NCI-H1436 (cell line): ENCODE measurements around the gene IL17B.

Experiments used
- DNase-seq: peaks from one replicate; lab custom pipeline; 2025; lab: John Stamatoyannopoulos, UW

IL17B gene

DNA sequence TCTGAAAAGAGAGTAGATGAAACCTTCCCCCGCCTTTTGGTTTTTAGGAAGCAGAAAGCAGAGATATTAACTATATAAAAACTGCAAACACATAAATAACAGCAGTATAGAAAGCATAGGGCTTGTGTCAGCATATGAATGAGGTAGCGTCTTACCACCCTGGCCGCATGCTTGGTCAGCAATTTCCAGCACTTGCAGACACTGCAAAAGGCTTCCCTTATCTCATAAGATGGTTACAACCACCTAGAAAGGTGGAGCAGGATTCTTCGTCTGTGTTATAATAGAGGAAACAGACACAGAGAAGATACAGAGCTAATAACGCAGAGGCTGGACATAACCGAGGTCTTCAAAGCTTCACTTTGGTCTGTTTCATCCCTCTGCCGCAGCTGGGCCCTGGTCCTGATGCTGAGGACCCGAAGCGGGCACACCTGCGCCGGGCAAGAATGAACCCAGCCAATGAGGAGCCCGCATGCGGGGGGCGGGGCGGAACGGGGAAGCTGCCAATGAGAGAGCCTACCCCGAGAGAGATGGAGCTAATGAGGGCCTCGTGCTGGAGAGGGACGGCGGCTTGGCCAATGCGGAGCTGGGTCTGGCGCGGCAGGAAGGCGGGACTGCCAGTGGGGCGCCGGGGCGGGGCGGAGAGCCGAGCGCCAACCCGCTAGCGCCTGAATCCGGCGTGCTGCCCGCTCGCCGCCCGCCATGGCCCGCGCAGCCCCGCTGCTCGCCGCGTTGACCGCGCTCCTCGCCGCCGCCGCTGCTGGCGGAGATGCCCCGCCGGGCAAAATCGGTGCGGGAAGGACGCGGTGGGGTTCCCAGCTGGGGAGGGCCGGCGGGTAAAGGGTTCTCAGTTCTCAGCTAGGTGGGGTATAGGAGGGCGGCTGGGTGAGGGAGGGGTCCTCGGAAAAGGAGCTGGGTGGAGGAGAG lies 21.5 kb downstream of the IL17B start, which contains the start of gene PCYOX1L:
Gene PCYOX1L, plus strand, starts transcription at position 677 of the 924 bp plus-strand sequence. Its CDS starts 23 bp downstream, at position 700.
- peak; percentile 95 for DNase-seq

DNA sequence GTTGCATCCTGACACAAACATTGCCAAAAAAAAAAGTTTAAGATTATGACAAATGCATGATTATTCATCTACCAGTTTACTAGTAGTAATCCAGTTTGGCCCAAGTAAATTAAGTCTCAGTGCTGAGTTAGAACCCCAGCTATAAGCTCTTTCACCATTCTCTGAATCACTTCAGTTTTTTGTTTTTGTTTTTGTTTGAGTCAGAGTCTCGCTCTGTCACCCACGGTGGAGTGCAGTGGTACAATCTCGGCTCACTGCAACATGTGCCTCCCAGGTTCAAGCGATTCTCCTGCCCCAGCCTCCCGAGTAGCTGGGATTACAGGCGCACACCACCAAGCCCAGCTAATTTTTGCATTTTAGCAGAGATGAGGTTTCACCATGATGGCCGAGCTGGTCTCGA lies 22.7 kb downstream of the IL17B start:
- no peak for DNase-seq

DNA sequence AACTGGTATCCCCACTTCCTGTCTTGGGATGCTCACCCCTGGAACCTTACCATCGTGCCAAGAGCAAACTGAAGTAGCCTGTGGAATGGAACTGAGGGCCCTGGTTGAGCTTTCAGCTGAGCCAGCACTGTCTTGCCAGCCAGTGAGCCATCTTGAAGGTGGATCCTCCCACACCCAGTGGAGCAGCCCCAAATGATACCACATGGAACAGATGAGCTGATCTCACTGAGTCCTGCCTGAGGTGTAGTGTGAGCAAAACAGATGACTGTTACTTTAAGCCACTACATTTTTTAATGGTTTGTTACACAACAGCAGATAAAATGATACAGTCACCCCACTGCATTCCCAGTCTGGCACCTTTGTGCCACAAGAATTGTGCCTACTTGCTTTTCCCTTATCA lies 23.4 kb downstream of the IL17B start:
- no peak for DNase-seq

DNA sequence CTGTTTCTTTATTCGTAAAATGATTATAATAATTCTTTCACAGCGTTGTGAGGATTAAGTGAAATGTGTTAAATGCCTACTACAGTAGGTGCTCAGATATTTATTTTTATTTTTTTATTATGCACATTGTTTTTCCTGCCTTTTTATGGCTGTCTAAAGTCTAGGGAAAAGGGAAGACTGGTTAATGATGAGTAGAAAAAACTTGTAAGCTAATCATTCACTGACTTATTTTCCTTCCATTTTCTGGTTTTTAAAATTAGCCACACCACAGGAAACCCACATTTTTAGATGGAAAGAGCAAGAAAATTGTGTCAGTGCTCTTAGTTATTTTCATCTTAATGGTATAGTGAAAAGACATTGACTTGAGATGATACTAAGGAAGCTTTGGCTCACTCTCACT lies 25.2 kb downstream of the IL17B start:
- no peak for DNase-seq

DNA sequence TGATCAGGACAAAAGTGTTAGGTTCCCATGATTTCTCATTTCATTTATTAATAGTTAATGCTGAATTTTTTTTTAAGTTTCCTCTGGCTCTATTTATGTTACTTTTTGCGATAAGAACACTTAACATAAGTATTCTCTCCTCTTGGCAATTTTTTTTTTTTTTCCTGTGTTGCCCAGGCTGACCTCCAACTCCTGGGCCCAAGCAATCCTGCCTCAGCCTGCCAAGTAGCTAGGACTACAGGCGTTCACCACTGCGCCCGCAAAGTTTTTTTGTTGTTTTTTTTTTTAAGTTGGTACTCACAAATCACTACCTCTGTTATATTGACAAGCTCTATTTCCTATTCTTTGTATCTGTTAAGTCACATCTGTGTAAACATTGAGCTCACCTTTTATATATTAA lies 26.9 kb downstream of the IL17B start:
- no peak for DNase-seq

DNA sequence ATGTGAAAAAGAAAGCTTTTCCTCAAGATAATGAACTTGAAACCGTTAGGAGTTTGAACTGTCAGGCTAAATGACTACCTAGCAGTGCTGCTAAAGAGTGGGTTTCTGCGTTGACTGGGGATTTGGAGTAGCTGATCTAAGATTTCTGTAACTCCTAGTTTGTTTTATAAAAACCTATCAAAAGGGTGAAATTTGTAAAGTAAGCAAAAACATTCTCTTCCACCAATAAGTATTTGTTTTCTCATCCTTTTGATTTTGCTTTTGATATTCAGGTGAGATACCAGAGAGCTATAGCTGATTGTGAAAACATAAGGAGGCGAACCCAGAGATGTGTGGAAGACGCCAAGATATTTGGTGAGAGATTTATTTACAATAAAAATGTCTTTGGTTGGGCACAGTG lies 29.7 kb downstream of the IL17B start:
- no peak for DNase-seq

DNA sequence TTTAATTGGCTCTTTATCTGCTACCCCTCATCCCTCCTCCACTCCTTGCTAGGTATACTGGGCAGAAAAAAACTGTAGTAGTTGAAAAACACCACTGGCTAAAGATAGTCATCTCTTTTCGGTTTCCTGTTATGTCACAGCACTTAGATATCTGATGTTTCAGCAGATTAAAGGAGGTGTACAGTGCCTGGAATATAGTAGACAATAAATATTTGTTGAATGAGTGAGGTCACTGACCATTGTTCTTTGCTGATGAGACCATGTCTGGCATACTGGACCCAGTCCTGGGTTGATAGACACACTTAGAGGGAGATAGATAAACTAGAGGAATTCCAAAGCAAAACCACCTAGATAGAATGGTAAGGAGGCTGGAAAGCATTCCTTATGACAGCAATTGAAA lies 30.6 kb downstream of the IL17B start:
- DNase-seq = no peak

DNA sequence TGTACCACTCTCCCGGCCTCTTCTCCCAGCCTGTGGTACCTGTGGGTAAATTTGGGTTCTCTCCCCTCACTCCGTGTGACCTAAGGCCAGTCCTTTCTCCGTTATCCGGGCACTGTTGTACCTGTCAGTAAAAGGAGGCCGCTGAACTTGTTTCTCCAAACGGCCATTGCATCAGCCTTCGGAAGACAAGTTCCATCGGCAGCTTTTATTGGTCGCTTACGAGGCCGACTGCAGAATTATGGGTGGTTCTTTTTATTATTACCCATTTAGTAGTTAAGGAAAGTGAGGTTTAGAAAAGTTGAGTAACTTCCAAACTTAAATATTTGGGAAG lies 33.2 kb downstream of the IL17B start:
- no peak for DNase-seq

DNA sequence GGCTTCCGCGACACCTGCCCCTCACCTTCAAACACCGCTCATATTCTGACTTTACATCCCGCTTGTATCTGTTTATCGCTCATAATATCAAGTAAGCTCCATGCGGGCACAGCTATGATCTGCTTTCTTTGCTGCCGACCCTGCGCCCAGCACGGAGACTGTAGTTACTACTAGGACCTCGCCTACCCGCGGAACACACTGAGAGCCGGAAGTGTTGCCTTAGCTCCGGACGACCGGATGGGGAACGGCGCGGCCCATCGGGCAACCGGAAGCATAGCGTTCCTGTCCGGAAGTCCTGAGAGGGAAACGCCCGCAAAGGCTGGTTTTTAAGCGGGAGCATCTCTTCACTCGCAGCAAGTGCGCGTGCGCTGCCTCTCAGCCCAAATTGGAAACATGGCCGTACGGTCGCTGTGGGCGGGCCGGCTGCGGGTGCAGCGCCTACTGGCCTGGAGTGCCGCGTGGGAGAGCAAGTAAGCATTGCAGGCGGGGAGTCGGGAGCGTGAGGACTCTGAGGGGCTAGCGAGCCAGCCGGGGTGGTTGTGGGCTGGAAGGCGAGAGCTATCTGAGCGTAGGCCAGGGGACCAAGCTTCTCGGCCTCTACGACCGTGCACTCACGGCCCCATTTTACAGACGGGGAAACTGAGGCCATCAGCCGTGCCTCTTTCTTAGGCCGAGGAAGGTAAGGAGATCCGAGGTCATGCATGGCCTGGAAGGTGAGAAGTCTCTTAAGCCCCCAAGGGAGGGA lies 33.8 kb downstream of the IL17B start, which contains the start of gene GRPEL2:
Gene GRPEL2, plus strand, starts transcription at position 353 of the 745 bp plus-strand sequence. Its CDS starts 41 bp downstream, at position 394.
- DNase-seq = peak; percentile 94

DNA sequence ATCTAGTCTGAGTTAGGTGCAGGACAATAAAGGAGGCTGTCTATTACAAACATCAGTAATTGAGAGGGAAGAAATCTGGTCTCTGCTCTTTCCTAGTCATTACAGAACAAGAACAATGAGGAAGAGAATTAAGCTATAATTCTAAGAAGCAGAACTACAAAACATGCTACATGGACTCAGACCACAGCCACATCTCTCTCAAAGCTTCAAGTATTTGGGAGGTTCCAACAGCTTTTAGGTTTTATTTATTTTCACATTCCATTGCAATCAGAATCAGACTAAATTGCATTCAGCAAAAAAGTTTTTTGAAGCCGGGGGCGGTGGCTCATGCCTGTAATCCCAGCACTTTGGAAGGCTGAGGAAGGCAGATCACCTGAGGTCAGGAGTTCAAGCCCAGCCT lies 34.9 kb downstream of the IL17B start:
- DNase-seq = no peak

DNA sequence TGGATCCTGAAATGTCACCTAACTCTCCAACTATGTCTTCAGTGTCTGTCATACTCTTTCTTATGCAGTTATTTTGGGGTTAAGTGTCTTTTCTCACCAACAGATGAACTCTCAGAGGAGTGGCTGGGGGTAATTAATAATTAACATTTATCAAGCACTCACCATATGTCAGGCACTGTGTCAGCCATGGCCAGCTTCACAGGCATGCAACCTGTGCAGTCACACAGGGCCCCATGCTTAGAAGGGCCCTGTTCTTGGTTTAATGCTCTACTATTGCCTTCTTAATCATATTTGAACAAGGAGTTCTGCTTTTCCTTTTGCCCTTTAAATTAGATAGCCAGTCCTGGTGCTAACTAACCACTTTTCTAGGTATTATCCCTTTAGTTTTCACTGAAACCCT lies 37.2 kb downstream of the IL17B start:
- no peak for DNase-seq

DNA sequence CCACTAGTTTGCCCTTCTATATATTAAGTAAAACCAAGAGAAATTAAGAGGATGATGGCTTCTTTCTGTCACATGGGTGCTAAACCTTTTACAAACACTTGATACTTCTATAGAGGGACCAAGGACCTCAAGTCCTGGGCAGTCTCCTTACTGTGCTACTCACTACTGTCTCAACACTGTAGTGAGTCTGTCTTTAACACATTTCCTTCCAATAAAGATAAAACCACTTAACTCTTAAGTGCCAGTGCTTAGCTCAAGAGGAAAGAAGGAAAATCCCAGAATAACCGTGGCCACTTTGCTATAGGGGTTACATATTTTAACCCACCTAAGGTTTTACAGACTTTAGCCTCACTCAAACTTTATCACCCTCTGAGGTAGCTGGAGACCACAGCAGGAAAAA lies 38.2 kb downstream of the IL17B start:
- no peak for DNase-seq

DNA sequence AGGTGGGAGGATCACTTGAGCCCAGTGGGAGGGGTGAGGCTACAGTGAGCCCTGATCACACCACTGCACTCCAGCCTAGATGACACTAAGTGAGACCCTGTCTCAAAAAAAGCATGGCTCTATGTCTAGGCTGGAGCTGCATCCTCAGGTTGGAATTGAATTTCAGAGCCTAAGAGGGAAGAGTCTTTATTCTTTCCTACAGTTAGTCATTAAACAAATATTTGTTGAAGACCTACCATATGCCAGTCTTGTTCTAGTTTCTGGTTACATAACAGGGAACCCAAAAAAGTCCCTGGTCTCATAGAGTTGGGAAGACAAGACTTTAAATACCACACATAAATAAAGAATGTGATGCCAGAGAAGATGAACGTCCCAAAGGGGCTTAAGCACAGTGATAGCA lies 40.7 kb downstream of the IL17B start:
- no peak for DNase-seq

DNA sequence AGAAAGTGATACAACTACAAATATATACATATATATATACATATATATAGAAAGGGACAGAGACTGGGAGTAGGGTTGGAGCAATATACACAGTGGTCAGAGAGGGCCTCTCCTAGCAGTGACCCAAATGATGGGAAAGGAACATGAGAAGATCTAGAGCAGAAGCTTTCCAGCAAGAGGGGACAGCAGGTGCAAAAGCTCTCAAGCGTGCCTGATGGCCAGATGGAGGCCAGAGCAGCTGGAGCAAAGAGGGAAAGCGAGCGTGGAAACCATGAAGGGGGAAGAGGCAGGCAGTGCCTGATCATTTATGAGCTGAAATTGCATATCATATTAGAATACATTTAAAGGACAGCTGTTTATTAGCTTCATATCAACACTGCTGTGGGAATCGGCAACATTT lies 41.4 kb downstream of the IL17B start:
- DNase-seq = no peak

DNA sequence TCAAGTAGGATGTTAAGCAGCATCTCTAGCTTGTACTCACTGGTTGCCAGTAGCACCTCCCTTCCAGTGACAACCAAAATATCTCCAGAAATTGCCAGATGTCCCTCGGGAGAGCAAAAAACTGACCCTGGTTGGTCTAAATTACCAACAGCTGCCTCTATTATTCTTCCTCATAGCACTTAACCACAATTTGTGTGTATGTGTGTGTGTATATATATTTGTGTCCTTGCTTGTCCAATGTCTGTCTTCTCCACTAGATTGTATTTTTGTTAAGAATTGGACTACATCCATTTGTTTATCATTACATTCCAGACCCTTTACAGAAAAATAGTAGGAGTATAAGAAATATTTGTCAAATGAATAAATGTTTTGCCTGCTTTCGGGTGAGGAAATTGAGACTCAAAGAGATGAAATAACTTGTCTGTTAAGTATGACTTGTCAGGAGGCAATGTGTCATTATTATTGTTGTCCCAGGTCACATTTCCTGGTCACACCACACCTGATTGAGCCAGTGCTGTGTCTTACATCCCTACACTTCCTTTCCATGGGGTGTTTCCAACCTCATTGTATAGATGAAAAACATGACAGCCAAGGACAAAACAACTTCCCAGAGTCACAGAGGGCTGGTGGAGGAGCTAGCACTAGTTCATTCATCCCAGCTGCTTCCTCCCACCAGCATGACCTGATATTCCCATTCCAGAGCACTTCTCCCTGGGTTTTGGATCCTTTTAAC lies 45.2 kb downstream of the IL17B start:
- no peak for DNase-seq

DNA sequence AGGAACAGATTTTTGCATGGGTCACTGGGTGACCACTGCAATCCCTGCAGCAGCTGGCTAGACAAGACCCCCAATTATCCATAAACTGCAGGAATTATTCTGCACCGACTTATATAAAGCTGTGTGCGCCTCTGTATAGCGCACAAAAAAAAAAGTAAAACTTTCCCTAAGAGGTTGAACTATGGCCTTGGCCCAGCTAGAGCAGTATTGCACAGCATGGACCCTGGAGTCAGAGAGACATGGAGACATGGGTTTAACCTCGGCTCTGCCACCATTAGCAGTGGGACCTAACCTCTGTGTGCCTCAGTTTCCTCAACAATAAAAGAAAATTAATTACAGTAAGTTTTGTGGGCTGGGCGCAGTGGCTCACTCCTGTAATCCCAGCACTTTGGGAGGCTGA lies 50.9 kb downstream of the IL17B start:
- DNase-seq = no peak

DNA sequence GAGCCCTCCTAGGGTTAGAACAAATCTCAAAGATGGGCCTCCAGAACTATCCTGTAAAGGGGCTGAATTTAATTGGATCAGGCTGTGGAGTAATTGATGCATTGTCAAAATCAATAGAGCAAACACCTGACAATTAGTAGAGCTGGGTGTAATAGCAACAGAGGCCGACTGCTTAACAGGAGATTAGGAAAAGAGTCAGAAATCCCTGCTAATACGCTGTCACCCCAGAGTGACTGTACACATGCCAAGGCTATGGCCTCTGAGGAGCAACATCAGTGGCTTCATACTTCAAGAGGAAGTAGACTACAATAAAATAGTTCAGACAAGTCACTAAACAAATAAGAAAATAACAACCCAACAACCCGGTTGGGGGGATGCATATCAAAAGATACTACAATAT lies 52.5 kb downstream of the IL17B start:
- DNase-seq = no peak

DNA sequence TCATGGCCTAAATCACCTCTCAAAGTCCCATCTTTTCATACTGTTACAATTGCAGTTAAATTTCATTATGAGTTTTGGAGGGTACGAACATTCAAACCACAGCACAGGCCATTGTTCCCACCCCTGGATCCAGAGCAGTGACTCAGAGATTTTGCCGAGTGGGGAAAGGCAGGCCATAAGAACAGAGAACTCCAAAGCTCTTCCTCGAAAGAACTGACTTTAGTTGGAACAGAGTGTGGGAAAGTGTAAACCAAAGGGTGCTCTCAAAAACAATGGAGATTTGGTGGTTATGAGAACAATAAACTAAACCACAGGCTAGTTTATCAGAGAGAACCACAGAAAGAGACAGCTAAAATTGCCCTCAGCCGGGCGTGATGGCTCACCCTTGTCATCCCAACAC lies 53.2 kb downstream of the IL17B start:
- no peak for DNase-seq

DNA sequence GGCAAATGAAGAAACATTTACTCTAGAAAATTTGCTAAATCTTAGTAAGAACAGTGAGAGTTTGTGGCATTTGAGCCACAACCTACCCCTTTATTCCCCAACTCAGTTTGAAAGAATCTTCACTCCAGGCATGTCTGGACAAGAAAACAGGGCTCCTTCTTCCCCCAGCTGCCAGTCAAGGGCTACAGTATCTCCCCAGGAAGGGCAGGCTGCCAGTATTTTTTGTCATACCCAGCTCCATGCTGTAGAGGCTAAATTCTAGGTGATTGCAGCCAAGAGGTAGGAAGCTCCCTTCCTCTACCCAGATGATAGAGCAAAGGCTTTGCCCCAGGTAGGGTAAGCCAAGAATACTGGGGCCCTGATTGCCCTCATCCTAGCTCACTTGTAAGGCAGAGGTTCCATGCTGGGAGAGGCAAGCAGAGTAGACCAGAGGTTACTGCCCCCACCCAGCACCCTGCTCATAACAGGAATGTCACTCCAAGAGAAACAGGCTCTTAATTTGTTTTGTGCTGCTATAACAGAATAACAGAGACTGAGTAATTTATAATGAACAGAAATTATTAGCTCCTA lies 53.8 kb downstream of the IL17B start:
- DNase-seq = no peak

DNA sequence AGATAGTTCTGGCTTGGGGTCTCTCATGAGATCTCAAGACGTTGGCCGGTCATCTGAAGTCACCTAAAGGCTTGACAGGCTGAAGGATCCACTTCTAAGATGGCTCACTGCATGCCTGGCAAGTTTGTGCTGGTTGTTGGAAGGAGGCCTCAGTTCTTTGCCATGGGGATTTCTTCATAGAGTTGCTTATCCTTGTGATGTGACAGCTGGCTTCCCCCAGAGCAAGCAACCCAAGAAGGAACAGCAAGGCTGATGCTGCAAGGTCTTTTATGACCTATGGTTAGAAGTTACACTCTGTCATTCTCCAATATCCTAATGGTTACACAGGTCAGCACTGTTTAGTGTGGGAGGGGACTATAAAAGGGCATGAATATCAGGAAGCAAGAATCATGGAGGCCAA lies 54.5 kb downstream of the IL17B start:
- DNase-seq = no peak
